SU-DHL-6 (cell line): Measurements from ENCODE around the gene ATP11A.

Source experiments
- EZH2phosphoT487 ChIP-seq: fragments of 200-600 bp; sonication (generic), shearing (Covaris generic); conservative IDR thresholded peaks from 2 replicates; pipeline ENCODE4 v1.6.1; 2018; ENCODE audit warnings: mild to moderate bottlenecking, antibody characterized with exemption, low read length, moderate library complexity, mixed read lengths
- TF ChIP-seq, protein P1 (sequence below): fragments of 200-600 bp; sonication (generic); IDR thresholded peaks from one replicate; pipeline ENCODE4 v1.5.1; 2017; ENCODE audit warnings: antibody characterized with exemption, mild to moderate bottlenecking, low read length, moderate library complexity; ENCODE audit not compliant: insufficient read depth, poor library complexity, severe bottlenecking

DNA sequence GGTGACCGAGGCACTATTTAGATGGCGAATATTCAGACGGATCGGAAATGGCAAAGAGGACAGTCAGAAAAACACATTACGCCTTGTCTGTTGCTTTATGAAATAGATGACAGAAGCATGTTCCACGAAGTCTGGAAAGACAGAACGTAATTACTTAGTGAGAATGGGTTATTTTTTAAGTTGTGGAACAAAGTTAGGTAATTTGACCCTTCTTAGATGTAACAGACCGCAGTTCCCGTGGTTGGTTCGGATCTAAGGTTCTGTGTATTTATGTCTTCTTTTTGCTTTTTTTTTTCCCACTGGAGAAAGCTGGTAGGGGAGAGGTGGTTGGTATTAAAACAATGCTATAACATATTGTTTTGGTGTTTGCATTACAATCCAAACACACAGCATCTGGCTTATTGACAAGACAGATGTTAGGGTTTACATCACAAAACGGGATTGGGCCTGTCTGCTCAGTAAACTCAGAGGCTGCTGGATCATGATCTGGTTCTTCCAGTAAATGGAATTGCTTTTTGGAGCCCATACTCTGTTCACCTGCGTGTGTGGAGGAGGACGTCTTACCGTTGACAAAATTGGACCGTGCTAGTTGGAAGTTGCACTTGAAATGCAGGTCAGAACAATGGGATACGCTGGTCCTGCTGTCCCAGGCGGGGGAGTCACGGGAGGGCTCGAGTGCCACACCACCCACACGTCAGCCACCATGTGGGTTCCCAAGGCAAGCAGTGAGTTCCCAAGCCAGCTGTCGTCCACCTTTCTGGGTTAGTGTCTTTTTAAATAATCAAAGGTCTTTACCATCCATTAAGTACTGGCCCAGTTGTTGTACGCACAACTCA lies 13.8 kb downstream of the ATP11A start:
- TF ChIP-seq, protein P1, sequence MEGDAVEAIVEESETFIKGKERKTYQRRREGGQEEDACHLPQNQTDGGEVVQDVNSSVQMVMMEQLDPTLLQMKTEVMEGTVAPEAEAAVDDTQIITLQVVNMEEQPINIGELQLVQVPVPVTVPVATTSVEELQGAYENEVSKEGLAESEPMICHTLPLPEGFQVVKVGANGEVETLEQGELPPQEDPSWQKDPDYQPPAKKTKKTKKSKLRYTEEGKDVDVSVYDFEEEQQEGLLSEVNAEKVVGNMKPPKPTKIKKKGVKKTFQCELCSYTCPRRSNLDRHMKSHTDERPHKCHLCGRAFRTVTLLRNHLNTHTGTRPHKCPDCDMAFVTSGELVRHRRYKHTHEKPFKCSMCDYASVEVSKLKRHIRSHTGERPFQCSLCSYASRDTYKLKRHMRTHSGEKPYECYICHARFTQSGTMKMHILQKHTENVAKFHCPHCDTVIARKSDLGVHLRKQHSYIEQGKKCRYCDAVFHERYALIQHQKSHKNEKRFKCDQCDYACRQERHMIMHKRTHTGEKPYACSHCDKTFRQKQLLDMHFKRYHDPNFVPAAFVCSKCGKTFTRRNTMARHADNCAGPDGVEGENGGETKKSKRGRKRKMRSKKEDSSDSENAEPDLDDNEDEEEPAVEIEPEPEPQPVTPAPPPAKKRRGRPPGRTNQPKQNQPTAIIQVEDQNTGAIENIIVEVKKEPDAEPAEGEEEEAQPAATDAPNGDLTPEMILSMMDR: no peak
- TF ChIP-seq EZH2phosphoT487: no peak
